Hepatocyte (in vitro differentiated cells): Measurements from ENCODE around the gene GRID2.

ENCODE experiments used
- EZH2 ChIP-seq: fragments of 200-600 bp; sonication (generic); IDR thresholded peaks from 2 replicates; pipeline ENCODE4 v1.6.1; 2016; ENCODE audit warnings: antibody characterized with exemption, mild to moderate bottlenecking, borderline replicate concordance
- EZH2phosphoT487 ChIP-seq: fragments of 200-600 bp; sonication (generic); IDR thresholded peaks from one replicate; pipeline ENCODE4 v1.6.1; 2018; ENCODE audit warnings: antibody characterized with exemption, mild to moderate bottlenecking, low read depth, moderate library complexity; ENCODE audit not compliant: unreplicated experiment, severe bottlenecking
- TF ChIP-seq, protein P1 (sequence below): fragments of 200-600 bp; sonication (generic); IDR thresholded peaks from 2 replicates; pipeline ENCODE4 v1.5.1; 2016; ENCODE audit warnings: antibody characterized with exemption, mild to moderate bottlenecking; ENCODE audit not compliant: poor library complexity

DNA sequence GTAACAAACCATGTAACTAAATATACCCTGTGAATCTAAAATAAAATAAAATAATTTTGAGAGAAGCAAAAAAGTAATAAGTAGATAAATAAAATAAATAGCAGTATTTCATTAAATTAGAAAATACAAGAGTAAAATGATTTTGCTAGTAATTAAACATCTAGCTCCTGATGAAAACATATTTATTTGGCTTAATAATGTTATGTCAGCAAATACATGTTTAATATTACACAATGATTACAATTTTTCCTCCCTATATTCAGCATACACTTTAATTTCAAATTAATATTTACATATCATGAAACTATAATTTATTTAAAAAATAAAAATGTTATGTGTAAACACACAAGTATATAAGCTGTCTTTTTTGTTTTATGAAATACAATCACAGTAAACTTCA lies 697.1 kb downstream of the GRID2 start:
- TF ChIP-seq EZH2 (no peak), EZH2phosphoT487 (no peak)
- TF ChIP-seq, protein P1, sequence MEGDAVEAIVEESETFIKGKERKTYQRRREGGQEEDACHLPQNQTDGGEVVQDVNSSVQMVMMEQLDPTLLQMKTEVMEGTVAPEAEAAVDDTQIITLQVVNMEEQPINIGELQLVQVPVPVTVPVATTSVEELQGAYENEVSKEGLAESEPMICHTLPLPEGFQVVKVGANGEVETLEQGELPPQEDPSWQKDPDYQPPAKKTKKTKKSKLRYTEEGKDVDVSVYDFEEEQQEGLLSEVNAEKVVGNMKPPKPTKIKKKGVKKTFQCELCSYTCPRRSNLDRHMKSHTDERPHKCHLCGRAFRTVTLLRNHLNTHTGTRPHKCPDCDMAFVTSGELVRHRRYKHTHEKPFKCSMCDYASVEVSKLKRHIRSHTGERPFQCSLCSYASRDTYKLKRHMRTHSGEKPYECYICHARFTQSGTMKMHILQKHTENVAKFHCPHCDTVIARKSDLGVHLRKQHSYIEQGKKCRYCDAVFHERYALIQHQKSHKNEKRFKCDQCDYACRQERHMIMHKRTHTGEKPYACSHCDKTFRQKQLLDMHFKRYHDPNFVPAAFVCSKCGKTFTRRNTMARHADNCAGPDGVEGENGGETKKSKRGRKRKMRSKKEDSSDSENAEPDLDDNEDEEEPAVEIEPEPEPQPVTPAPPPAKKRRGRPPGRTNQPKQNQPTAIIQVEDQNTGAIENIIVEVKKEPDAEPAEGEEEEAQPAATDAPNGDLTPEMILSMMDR: no peak
